COR-L47 (cell line): Measurements from ENCODE around the gene ZSCAN20.

ENCODE experiments used
- DNase-seq: peaks from one replicate; lab custom pipeline; 2025; lab: John Stamatoyannopoulos, UW

Gene ZSCAN20

DNA sequence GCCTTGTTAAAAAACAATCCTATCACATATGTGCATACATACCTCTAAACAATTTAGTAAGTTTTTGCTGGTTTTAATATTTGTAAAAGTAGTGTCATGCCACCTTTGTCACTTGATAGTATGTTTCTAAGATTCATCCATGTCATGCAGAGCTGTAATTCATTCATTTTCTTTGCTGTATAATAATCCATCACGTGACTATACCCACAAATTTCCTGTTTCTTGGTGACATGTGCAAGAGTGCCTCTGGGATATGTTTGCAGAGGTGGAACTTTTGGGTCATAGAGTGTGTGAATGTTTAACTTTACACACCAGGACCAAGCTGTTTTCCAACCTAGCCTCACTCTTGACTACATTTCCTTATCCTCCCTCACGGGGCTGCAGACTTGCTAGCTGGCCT lies 62.9 kb downstream of the ZSCAN20 start:
- DNase-seq = no peak

DNA sequence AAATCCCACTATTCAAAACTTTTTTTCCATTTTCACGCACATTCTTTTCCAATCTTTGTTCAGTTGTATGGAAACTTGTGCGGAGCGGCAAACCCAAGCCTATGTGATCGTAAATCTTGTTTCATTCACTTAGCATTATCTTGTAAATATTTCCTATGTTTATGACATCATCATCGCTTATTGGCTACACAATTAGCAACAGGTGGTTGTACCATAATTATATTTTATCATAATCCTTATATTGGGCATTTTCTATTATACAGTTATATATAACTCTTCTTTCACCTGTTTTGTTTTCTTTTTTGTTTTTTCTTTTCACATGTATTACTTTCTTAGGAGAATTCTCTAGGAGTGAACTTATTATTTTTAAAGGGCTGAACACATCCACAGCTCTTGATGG lies 65.4 kb downstream of the ZSCAN20 start:
- DNase-seq = no peak

- no peak for DNase-seq
Observed at GRCh38 chr1:33541966-33542365, 69.5 kb downstream of the ZSCAN20 start.
